Astrocyte of the cerebellum (primary cell): Measurements from ENCODE around the gene NFATC2IP.

Source experiments
- DNase-seq: peaks from one replicate; pipeline ENCODE4 v3.0.0-alpha.2; 2011; ENCODE audit warnings: low read depth
- H3K4me3 ChIP-seq: 2 replicates; pipeline ENCODE4 v1.5.1; 2011; ENCODE audit warnings: mild to moderate bottlenecking, low read depth, low read length, moderate library complexity
- CTCF ChIP-seq: IDR thresholded peaks from 2 replicates; pipeline ENCODE4 v1.5.1; 2012; ENCODE audit warnings: low read length, low read depth, moderate library complexity, mild to moderate bottlenecking; ENCODE audit errors: missing control alignments
- in situ Hi-C: cut with HindIII; loops from 2 replicates; pipeline ENCODE4 v1.10.0; 2017; ENCODE audit warnings: low sequenced_read_pairs

The NFATC2IP gene

DNA sequence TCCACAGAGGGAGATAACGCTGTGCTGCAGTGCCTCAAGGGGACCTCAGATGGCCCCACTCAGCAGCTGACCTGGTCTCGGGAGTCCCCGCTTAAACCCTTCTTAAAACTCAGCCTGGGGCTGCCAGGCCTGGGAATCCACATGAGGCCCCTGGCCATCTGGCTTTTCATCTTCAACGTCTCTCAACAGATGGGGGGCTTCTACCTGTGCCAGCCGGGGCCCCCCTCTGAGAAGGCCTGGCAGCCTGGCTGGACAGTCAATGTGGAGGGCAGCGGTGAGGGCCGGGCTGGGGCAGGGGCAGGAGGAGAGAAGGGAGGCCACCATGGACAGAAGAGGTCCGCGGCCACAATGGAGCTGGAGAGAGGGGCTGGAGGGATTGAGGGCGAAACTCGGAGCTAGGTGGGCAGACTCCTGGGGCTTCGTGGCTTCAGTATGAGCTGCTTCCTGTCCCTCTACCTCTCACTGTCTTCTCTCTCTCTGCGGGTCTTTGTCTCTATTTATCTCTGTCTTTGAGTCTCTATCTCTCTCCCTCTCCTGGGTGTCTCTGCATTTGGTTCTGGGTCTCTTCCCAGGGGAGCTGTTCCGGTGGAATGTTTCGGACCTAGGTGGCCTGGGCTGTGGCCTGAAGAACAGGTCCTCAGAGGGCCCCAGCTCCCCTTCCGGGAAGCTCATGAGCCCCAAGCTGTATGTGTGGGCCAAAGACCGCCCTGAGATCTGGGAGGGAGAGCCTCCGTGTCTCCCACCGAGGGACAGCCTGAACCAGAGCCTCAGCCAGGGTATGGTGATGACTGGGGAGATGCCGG lies 18.2 kb upstream of the NFATC2IP start:
- DNase-seq = no peak
- no peak overlapping the region for H3K4me3 ChIP-seq
- TF ChIP-seq CTCF = no peak
- in situ Hi-C loops = no loop called here

DNA sequence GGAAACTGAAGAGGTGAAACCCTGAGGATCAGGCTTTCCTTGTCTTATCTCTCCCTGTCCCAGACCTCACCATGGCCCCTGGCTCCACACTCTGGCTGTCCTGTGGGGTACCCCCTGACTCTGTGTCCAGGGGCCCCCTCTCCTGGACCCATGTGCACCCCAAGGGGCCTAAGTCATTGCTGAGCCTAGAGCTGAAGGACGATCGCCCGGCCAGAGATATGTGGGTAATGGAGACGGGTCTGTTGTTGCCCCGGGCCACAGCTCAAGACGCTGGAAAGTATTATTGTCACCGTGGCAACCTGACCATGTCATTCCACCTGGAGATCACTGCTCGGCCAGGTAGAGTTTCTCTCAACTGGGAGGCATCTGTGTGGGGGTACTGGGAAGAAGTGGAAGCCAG lies 17.6 kb upstream of the NFATC2IP start:
- DNase-seq = no peak
- no peak for TF ChIP-seq CTCF
- in situ Hi-C loops = no loop called here
- no peak overlapping the region for H3K4me3 ChIP-seq

- no peak for TF ChIP-seq CTCF
- H3K4me3 ChIP-seq = no peak overlapping the region
- in situ Hi-C loops = no loop called here
- no peak for DNase-seq
These were observed 15.4 kb upstream of the NFATC2IP start for GRCh38 chr16:28935346-28935745.

DNA sequence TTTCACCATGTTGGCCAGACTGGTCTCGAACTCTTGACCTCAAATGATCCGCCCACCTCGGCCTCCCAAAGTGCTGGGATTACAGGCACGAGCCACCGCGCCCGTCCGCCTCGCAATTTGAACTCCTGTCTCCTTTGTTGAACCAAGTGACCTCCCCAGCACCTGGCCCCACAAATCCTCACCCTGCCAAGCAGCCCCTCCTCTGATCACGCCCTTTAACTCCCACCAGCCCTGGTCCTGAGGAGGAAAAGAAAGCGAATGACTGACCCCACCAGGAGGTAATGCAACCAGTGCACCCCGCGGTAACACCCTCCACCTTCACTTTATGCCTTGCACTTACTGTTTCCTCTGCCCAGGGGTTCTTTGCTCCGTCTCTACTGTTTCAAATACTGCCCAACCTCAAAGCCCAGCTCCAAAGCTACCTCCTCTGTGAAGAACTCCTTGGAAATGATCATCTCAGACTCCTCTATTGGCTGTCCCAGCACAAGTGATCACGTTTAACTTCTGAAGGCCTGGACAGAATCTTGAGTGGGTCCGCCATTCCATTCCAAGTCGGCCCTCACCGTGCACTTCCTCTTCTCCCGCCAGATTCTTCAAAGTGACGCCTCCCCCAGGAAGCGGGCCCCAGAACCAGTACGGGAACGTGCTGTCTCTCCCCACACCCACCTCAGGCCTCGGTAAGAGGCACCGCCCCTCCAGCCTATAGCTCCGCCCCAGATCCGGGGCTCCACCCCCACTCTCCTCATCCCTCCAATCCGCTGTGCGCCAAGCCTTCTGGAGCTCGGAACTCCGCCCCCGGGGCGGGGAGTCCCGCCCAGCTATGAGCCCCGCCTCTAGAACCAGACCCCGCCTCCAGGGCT lies 14.6 kb upstream of the NFATC2IP start:
- no peak for DNase-seq
- no peak overlapping the region for H3K4me3 ChIP-seq
- in situ Hi-C loops = no loop called here
- TF ChIP-seq CTCF = no peak

DNA sequence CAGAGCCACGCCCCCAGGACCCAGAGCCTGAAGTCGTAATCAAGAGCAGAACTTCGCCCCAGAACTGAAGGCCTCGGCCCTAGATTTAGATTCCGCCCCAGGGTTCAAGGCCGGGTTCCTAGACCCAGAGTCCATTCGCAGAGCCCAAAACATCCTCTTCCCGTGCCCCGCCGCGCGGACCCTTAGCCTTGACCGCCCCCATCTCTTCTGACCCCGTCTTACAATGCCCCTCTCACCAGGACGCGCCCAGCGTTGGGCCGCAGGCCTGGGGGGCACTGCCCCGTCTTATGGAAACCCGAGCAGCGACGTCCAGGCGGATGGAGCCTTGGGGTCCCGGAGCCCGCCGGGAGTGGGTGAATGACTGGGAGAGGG lies 14.0 kb upstream of the NFATC2IP start:
- H3K4me3 ChIP-seq = no peak overlapping the region
- in situ Hi-C loops = no loop called here
- DNase-seq = no peak
- no peak for TF ChIP-seq CTCF

DNA sequence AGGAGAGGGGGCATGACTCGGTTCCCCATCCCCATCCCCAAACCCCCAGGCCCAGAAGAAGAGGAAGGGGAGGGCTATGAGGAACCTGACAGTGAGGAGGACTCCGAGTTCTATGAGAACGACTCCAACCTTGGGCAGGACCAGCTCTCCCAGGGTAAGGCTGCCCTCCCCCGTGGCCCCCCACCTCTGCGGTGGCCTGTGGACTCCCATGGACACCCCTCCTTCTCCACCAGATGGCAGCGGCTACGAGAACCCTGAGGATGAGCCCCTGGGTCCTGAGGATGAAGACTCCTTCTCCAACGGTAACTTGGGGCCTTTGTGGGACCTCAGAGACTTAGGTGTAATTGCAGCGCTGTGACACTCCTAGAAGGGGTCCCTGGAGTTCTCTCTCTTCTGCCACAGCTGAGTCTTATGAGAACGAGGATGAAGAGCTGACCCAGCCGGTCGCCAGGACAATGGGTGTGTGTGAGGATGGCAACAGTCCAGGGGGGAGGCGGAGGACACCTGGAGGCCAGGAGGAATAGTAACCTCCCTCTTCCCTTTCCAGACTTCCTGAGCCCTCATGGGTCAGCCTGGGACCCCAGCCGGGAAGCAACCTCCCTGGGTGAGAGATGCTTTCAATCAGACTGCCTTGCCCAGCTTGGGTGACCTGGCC lies 13.4 kb upstream of the NFATC2IP start:
- in situ Hi-C loops = no loop called here
- no peak for TF ChIP-seq CTCF

More for the DNA sequence above, 13.4 kb upstream of the NFATC2IP start:
- DNase-seq = no peak
- no peak overlapping the region for H3K4me3 ChIP-seq
